BLaER1 (cell line): Measurements from ENCODE around the gene MLH3.

Experiments used
- H3K27ac ChIP-seq: shearing (Covaris generic); formaldehyde crosslinking; 2 replicates; pipeline ENCODE4 v1.8.1; 2022
- H3K27me3 ChIP-seq: shearing (Covaris generic); formaldehyde crosslinking; 2 replicates; pipeline ENCODE4 v1.8.1; 2022
- H3K36me3 ChIP-seq: shearing (Covaris generic); formaldehyde crosslinking; 2 replicates; pipeline ENCODE4 v1.8.1; 2022
- H3K4me1 ChIP-seq: shearing (Covaris generic); formaldehyde crosslinking; 2 replicates; pipeline ENCODE4 v1.8.1; 2022
- H3K4me2 ChIP-seq: shearing (Covaris generic); formaldehyde crosslinking; 2 replicates; pipeline ENCODE4 v1.8.1; 2022
- H3K4me3 ChIP-seq: shearing (Covaris generic); formaldehyde crosslinking; 2 replicates; pipeline ENCODE4 v1.8.1; 2022
- H3K9ac ChIP-seq: shearing (Covaris generic); formaldehyde crosslinking; 2 replicates; pipeline ENCODE4 v1.8.1; 2022
- H3K9me3 ChIP-seq: shearing (Covaris generic); formaldehyde crosslinking; 2 replicates; pipeline ENCODE4 v1.8.1; 2022
- H4K20me1 ChIP-seq: shearing (Covaris generic); formaldehyde crosslinking; 2 replicates; pipeline ENCODE4 v1.8.1; 2022
- Cebpa-rat ChIP-seq: shearing (Covaris generic); IDR thresholded peaks from 2 replicates; pipeline ENCODE4 v1.8.1; 2022

MLH3 gene

DNA sequence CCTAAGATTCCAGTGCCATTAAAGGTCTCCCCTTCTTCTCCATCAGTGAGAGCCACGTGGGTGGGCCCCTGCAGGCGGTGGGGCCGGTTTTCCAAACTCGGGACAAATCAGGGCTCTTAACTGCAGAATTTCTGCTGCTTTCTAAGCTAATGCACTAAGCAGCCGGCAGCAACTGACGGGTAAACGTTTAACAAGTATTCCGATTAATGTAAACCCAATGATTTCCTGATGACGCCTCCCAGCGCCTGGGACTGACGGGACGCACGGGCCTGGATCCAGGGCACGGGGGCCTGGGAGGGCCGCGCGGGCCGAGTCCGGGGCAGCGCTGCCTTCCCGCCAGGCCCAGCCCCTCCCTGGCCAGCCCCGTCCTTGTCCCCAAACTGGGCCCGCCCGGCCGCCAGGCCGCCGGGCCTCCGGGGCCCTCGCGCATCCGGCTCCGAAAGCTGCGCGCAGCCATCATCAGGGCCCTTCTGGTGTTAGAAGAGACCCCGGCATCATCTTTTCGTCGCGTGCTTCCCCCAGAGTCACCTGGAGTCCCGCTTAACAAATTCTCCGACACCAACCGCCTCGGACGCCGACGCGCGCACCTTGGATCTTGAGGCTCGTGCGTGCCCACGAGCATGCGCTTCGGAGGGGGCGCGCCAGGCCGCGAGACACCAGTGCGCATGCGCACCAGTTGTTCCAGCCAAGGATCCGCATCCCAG, at the start of gene MLH3:
Gene MLH3 (minus strand): TSS at position 616 of the 704 bp plus-strand sequence. CDS start 1,812 bp downstream, outside the sequence.
- H3K27me3 ChIP-seq, result peaks cover 32% of the 10 kb centered on the region
- H3K9ac ChIP-seq, result peak within 1 kb of the TSS; percentile 76
- peaks cover 9% of the 10 kb centered on the region; the same call in 1 of the 2 replicates for H3K36me3 ChIP-seq
- no peaks in the 10 kb centered on the region; the same call in 1 of the 2 replicates for H3K9me3 ChIP-seq
- H3K4me1 ChIP-seq, result peaks cover 14% of the 10 kb centered on the region; the same call in 1 of the 2 replicates
- no peak for TF ChIP-seq Cebpa-rat
- H3K27ac ChIP-seq, result peak within 1 kb of the TSS; percentile 75
- H3K4me3 ChIP-seq, result peak within 1 kb of the TSS; percentile 70
- H3K4me2 ChIP-seq, result peak within 1 kb of the TSS; percentile 81
- 0 out of 2 replicates have a peak, but pooled peaks cover 6% of the 10 kb centered on the region for H4K20me1 ChIP-seq

DNA sequence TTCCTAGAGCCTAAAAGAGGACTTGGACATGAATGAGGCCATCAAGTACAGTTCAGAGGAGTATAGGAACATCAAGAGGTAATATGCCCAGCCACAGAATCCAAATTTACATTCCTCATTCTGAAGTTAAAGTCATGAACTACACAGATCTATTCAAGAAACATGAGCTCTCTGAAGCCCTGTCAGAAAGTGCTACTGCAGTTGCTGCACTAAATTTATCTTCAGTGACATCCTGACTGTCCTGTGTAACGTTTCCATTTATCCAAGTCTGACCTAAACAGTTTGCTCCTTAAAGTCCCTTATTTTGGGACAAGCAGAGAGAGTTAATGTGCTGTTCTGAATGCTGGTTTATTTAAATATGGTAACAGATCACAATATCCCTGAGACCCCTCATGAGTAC, 47.4 kb upstream of the MLH3 start:
- H3K9ac ChIP-seq, result no peak overlapping the region
- no peaks in the 10 kb centered on the region for H4K20me1 ChIP-seq
- no peaks in the 10 kb centered on the region for H3K27me3 ChIP-seq
- H3K9me3 ChIP-seq, result no peaks in the 10 kb centered on the region
- H3K4me3 ChIP-seq, result no peak overlapping the region
- TF ChIP-seq Cebpa-rat, result no peak
- peaks cover 93% of the 10 kb centered on the region for H3K36me3 ChIP-seq
- no peaks in the 10 kb centered on the region for H3K4me1 ChIP-seq
- H3K27ac ChIP-seq, result no peak overlapping the region
- H3K4me2 ChIP-seq, result no peak overlapping the region

DNA sequence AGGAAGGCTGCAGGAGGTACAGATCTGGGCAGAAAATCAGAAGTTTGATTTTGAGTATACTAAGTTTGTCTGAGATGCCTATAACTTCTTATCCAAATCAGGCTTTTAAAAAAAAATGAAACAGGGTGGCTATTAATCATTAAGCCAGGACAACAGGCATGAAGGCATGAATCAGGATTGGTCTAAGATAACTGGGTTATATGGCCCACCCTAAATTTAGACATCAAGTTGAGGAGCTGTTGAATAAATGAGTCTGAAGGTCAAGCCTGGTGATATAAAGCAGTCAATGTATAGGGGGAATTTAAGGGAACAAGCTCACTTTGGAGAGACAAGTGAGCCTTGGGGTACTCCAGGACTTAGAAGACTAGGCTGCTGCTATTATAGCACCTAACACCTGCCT, 46.9 kb upstream of the MLH3 start:
- Histone ChIP-seq H3K4me3 (no peak overlapping the region), H3K4me2 (no peak overlapping the region)
- no peak for TF ChIP-seq Cebpa-rat

DNA sequence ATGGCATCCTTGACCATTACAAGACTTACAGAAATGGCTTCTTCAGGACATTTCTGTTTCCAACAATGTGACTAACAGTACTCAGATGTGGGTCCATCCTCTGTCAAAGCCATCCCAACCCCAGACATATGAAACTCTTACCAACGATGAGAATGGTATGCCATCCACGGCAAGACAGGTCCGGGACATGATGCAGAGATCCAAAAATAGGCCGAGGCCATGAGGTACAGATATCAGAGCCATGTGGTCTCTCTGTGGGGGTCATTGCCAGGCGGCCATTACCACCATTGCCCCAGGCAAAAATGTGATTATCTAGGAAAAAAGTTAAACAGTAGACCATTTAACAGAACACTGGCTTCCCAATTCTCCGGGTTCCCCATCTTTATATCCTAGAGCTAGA, 45.7 kb upstream of the MLH3 start:
- no peak for TF ChIP-seq Cebpa-rat
- no peaks in the 10 kb centered on the region for H3K4me1 ChIP-seq
- no peak overlapping the region for H3K27ac ChIP-seq
- no peak overlapping the region for H3K4me3 ChIP-seq
- H4K20me1 ChIP-seq, result no peaks in the 10 kb centered on the region
- H3K9me3 ChIP-seq, result no peaks in the 10 kb centered on the region
- H3K36me3 ChIP-seq, result peaks cover 100% of the 10 kb centered on the region
- no peak overlapping the region for H3K9ac ChIP-seq
- no peak overlapping the region for H3K4me2 ChIP-seq
- H3K27me3 ChIP-seq, result no peaks in the 10 kb centered on the region

More for the DNA sequence above, 46.9 kb upstream of the MLH3 start:
- Histone ChIP-seq H3K27ac (no peak overlapping the region), H3K9me3 (no peaks in the 10 kb centered on the region), H3K36me3 (peaks cover 94% of the 10 kb centered on the region), H3K9ac (no peak overlapping the region), H3K4me1 (no peaks in the 10 kb centered on the region), H3K27me3 (no peaks in the 10 kb centered on the region), H4K20me1 (no peaks in the 10 kb centered on the region)

DNA sequence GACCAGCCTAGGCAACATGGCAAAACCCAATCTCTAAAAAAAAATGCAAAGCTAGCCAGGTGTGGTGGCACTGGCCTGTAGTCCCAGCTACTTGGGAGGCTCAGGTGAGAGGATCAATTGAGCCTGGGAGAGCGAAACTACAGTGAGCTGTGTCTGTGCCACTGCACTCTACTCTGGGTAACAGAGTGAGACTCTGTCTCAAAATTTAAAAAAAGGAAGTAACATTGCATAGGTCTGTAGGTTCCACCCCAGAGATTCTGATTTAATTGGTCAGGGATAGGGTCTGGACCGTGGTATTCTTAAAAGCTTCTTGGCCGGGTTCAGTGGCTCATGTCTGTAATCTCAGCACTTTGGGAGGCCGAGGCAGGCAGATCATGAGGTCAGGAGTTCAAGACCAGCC, 44.4 kb upstream of the MLH3 start:
- no peak overlapping the region for H3K9ac ChIP-seq
- H3K36me3 ChIP-seq, result peaks cover 100% of the 10 kb centered on the region
- H3K4me1 ChIP-seq, result no peaks in the 10 kb centered on the region
- no peak overlapping the region for H3K27ac ChIP-seq
- H4K20me1 ChIP-seq, result no peaks in the 10 kb centered on the region
- no peak overlapping the region for H3K4me3 ChIP-seq
- H3K4me2 ChIP-seq, result no peak overlapping the region
- no peaks in the 10 kb centered on the region for H3K27me3 ChIP-seq
- H3K9me3 ChIP-seq, result no peaks in the 10 kb centered on the region
- TF ChIP-seq Cebpa-rat, result no peak

DNA sequence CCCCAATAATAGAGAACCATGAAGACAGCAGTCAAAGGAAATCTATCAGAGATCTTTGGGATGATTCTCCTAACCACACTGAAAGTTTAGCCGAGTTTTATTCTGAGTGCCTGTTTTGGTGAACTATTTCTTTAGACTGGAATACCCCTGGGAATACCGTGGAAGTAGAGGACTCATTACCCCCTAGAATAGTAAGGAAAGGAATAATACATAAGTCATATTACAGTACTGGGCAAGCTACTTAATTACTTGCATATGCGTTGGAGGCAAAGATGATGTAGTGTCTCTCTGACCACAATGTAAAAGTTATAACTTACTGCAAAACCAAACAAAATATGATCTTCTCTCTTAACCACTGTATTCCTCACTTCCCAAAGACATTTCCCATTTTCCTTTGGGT, 43.6 kb upstream of the MLH3 start:
- no peak overlapping the region for H3K9ac ChIP-seq
- H3K4me1 ChIP-seq, result no peaks in the 10 kb centered on the region
- H3K27me3 ChIP-seq, result no peaks in the 10 kb centered on the region
- no peak overlapping the region for H3K4me2 ChIP-seq
- H4K20me1 ChIP-seq, result no peaks in the 10 kb centered on the region
- TF ChIP-seq Cebpa-rat, result no peak
- no peak overlapping the region for H3K4me3 ChIP-seq
- H3K9me3 ChIP-seq, result no peaks in the 10 kb centered on the region
- no peak overlapping the region for H3K27ac ChIP-seq
- peaks cover 98% of the 10 kb centered on the region for H3K36me3 ChIP-seq

DNA sequence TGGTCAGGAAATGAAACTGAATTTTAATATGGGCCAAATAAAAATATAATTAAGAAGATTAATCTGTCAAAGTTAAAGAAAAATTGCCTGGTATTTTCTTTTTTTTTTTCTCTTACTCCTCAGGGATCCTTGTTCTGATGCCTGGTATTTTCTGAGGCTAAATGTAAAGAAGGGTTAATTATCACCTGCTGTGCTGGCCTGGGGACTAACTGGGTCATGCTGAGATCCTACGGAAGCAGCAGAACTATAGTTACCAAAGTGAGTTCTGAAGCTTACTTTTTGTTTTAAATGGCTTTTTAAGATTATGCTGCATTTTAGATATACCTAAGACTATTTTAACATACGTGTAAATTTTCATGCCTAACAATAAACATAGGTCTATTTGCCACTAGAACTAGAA, 41.4 kb upstream of the MLH3 start:
- H3K4me3 ChIP-seq, result no peak overlapping the region
- no peaks in the 10 kb centered on the region for H3K27me3 ChIP-seq
- no peaks in the 10 kb centered on the region for H4K20me1 ChIP-seq
- H3K9ac ChIP-seq, result no peak overlapping the region
- H3K4me2 ChIP-seq, result no peak overlapping the region
- H3K4me1 ChIP-seq, result no peaks in the 10 kb centered on the region
- H3K9me3 ChIP-seq, result no peaks in the 10 kb centered on the region
- no peak for TF ChIP-seq Cebpa-rat
- peaks cover 93% of the 10 kb centered on the region for H3K36me3 ChIP-seq
- H3K27ac ChIP-seq, result no peak overlapping the region

DNA sequence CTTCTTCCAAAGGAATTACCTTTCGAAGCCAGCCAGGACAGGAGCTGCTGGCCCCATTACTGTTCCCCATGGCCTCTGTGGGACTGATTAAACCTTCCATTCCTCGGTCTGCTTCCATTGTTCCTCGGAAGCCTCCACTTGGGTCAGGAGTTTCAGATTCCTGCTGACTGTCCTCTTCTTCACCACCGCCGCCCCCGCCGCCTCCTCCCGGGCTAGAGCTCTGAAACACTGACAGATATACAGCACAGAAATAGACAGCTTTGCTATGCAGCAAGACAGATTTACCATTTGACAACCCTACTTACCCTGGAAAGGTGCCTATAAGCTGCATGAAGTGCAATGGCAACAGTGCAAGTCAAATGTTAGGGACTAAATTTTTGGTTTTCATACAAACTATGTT, 40.0 kb upstream of the MLH3 start:
- Histone ChIP-seq H3K4me3 (no peak overlapping the region), H4K20me1 (no peaks in the 10 kb centered on the region), H3K27ac (no peak overlapping the region), H3K4me2 (no peak overlapping the region), H3K36me3 (peaks cover 92% of the 10 kb centered on the region), H3K27me3 (no peaks in the 10 kb centered on the region), H3K4me1 (no peaks in the 10 kb centered on the region), H3K9me3 (no peaks in the 10 kb centered on the region), H3K9ac (no peak overlapping the region)
- no peak for TF ChIP-seq Cebpa-rat

DNA sequence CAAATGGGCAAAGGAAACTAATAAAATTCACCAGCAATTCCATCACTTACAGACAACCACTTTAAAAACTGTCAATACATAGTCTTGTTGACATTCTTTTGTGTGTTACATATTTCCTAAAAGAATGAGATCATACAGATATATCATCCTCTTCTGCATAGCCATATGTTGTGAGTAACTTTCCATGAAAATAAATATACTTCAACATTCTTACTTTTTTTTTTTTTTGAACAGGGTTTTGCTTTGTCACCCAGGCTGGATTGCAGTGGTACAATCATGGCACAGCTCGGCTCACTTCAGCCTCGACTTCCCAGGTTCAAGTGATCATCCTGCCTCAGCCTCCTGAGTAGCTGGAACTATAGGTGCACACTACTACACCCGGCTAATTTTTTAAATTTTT, 39.1 kb upstream of the MLH3 start:
- Histone ChIP-seq H4K20me1 (no peaks in the 10 kb centered on the region), H3K9me3 (no peaks in the 10 kb centered on the region), H3K4me2 (no peak overlapping the region), H3K4me3 (no peak overlapping the region), H3K27ac (no peak overlapping the region), H3K9ac (no peak overlapping the region), H3K36me3 (peaks cover 92% of the 10 kb centered on the region), H3K4me1 (no peaks in the 10 kb centered on the region), H3K27me3 (no peaks in the 10 kb centered on the region)
- TF ChIP-seq Cebpa-rat, result no peak

DNA sequence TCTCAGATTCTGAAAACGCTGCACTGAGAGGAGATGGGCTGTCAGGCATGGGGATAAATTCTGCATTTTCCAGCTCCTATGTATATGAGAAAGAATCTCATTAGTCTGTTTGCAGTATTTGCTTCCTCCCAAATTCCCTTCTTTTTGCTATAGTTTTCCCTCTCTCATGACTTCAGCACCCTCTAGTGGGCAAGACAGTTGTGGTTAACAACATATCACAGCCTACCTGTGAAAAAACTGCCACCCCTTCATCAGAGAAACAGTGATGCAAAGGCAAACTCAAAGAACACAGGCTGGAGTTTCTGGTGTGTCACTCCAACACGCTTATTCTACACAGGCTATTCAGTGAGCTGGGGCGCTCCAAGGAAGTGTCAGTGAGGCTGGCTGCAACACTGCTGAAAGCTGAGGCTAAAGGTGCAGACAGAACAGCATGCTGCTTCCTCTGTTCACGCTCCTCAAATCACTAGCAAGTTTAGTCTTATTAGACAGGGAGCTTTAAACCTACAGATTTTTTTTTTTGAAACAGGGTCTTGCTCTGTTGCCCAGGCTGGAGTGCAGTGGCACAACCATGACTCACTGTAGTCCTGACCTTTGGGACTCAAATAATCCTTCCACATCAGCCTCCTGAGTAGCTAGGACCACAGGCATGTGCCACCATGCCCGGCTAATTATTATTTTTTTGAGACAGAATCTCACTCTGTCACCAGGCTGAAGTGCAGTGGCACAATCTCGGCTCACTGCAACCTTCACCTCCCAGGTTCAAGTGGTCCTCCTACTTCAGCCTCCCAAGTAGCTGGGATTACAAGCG, 37.5 kb upstream of the MLH3 start:
- H3K27me3 ChIP-seq, result no peaks in the 10 kb centered on the region
- no peaks in the 10 kb centered on the region for H3K9me3 ChIP-seq
- peaks cover 92% of the 10 kb centered on the region for H3K36me3 ChIP-seq
- TF ChIP-seq Cebpa-rat, result no peak
- H4K20me1 ChIP-seq, result no peaks in the 10 kb centered on the region
- no peak overlapping the region for H3K27ac ChIP-seq
- H3K4me2 ChIP-seq, result no peak overlapping the region
- no peaks in the 10 kb centered on the region for H3K4me1 ChIP-seq
- H3K4me3 ChIP-seq, result no peak overlapping the region
- no peak overlapping the region for H3K9ac ChIP-seq
